Muscle of leg (tissue), 11 donors: Measurements from ENCODE around the gene PCDH11X. TPM values are rescaled to one million over a fixed set of nuclear protein-coding genes. Genes with fewer than 3 reads are reported as not detected.
"Not testable (repeated sequence)": the region's sequence is repeated elsewhere in the genome, so short reads cannot be mapped to it uniquely, and the experiment has no call there.

ENCODE experiments used
- DNase-seq: peaks from one replicate; pipeline ENCODE4 v3.0.0; 2013
- H3K27ac ChIP-seq: one replicate; pipeline ENCODE4 v1.5.1; 2013; ENCODE audit warnings: mild to moderate bottlenecking, low read length, control low read depth
- H3K27me3 ChIP-seq: one replicate; pipeline ENCODE4 v1.6.1; 2013; ENCODE audit warnings: low read length; ENCODE audit not compliant: control insufficient read depth, insufficient read depth
- H3K36me3 ChIP-seq: one replicate; pipeline ENCODE4 v1.6.1; 2013; ENCODE audit warnings: low read length; ENCODE audit not compliant: control insufficient read depth, insufficient read depth
- H3K4me1 ChIP-seq: one replicate; pipeline ENCODE4 v1.6.1; 2013; ENCODE audit warnings: low read length; ENCODE audit not compliant: control insufficient read depth, insufficient read depth
- H3K4me3 ChIP-seq: one replicate; pipeline ENCODE4 v1.5.1; 2013; ENCODE audit warnings: low read length, control low read depth
- H3K9me3 ChIP-seq: replicated peaks from 2 replicates; pipeline ENCODE4 v1.6.1; 2013; ENCODE audit warnings: low read depth, low read length; ENCODE audit not compliant: control insufficient read depth
- WGBS: methylation state at CpG from one replicate; pipeline ENCODE4 v1.1.5; 2013; ENCODE audit warnings: missing lambda C conversion rate; ENCODE audit not compliant: insufficient coverage; 5-methylcytosine and 5-hydroxymethylcytosine counted together
- polyA plus RNA-seq, 8 donors: library from polyadenylated mRNA; unstranded; fragments of 120-200 nt; gene quantifications; one replicate each; pipeline versions ENCODE4 v1.2.1 to v1.2.3, GENCODE V29; 2013; ENCODE audit warnings: inconsistent platforms in 1 of 8, low replicate concordance in 1 of 8; ENCODE audit not compliant: insufficient read length in 8 of 8, insufficient read depth in 1 of 8
- total RNA-seq: library from RNA; stranded (reverse); fragments of 120-200 nt; gene quantifications from one replicate; pipeline ENCODE4 v1.2.4, GENCODE V29; 2013

Gene PCDH11X
- total and polyA plus RNA-seq, 9 donors, result 0.08 to 0.80 (median 0.25) TPM

DNA sequence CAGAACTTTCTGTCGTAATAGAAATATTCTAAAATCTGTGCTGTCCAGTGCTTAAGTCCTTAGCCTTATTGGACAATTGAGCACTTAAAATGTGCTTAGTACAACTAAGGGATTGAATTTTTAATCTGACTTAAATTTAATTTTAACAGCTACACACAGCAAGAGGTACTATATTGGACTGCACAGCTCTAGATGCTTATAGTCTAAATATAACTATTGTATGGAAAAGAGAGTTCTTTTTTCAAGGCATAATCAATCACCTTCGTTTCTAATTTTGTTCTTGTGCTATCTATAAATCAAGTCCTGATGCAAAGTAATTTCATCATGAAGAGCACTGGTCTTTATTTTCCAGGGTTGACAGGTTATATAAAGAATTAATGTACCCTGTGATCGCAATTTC is 38.4 kb downstream of the PCDH11X start:
- not testable (repeated sequence) for H3K4me3 ChIP-seq, H3K36me3 ChIP-seq, H3K9me3 ChIP-seq, H3K27ac ChIP-seq, DNase-seq, H3K4me1 ChIP-seq, H3K27me3 ChIP-seq
- 100% methylated on average over 1 of the region's 3 CpGs for WGBS

GRCh38 chrX:91825321-91825720 is 46.1 kb downstream of the PCDH11X start:
- H3K4me1 ChIP-seq, DNase-seq, H3K27ac ChIP-seq, H3K36me3 ChIP-seq, H3K4me3 ChIP-seq, H3K27me3 ChIP-seq, H3K9me3 ChIP-seq: not testable (repeated sequence)
- 95% methylated on average over 7 of the region's 24 CpGs for WGBS
